B cell (primary cell): ENCODE measurements around the gene FZR1.

Source experiments
- EZH2 ChIP-seq: IDR thresholded peaks from 2 replicates; pipeline ENCODE4 v1.6.1; 2012; ENCODE audit warnings: borderline replicate concordance, low read depth, mild to moderate bottlenecking, moderate library complexity, low read length; ENCODE audit not compliant: insufficient read depth, poor library complexity, severe bottlenecking
- TF ChIP-seq, protein P1 (sequence below): fragments of 200-600 bp; IDR thresholded peaks from one replicate; pipeline ENCODE4 v1.8.0; 2022; ENCODE audit warnings: antibody characterized with exemption, mild to moderate bottlenecking

DNA sequence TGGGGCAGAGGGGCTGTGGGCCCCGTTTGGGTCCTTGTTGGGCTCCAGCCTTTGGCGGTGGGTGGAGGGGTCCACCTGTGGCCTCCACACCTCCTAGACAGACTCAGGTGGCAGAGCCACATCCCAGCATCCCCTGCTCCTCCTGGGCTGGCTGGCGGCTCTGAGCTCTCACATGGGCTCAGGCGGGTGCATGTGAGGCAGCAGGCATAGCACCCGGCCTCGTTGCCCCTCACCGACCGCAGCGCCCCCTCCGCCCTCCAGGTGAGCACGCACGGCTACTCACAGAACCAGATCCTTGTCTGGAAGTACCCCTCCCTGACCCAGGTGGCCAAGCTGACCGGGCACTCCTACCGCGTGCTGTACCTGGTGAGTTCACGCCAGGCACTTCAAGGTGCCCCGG lies 26.9 kb downstream of the FZR1 start:
- TF ChIP-seq, protein P1, sequence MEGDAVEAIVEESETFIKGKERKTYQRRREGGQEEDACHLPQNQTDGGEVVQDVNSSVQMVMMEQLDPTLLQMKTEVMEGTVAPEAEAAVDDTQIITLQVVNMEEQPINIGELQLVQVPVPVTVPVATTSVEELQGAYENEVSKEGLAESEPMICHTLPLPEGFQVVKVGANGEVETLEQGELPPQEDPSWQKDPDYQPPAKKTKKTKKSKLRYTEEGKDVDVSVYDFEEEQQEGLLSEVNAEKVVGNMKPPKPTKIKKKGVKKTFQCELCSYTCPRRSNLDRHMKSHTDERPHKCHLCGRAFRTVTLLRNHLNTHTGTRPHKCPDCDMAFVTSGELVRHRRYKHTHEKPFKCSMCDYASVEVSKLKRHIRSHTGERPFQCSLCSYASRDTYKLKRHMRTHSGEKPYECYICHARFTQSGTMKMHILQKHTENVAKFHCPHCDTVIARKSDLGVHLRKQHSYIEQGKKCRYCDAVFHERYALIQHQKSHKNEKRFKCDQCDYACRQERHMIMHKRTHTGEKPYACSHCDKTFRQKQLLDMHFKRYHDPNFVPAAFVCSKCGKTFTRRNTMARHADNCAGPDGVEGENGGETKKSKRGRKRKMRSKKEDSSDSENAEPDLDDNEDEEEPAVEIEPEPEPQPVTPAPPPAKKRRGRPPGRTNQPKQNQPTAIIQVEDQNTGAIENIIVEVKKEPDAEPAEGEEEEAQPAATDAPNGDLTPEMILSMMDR, result no peak
- TF ChIP-seq EZH2, result no peak
